B cell (primary cell): ENCODE measurements around the gene TIMM21. TPM values are rescaled to one million over a fixed set of nuclear protein-coding genes. Genes with fewer than 3 reads are reported as not detected.

ENCODE experiments used
- ATAC-seq: fragments of 200-7000 bp; cut with Tn5 transposase; one replicate; pipeline ENCODE4 v1.10.0; 2021; ENCODE audit warnings: low read depth, mild to moderate bottlenecking, moderate number of reproducible peaks, moderate library complexity
- CTCF ChIA-PET: fragments of 350-600 bp; sonication (Branson Sonifier 250); formaldehyde crosslinking; loops from one replicate; lab custom pipeline; 2021; ENCODE audit warnings: antibody characterized with exemption, inconsistent platforms; lab: Charles Lee
- POLR2A ChIA-PET: fragments of 350-600 bp; sonication (Branson Sonifier 250); formaldehyde crosslinking; loops from one replicate; lab custom pipeline; 2021; ENCODE audit warnings: antibody characterized with exemption; lab: Charles Lee
- DNase-seq: peaks from one replicate; pipeline ENCODE4 v3.0.0; 2013
- H2AFZ ChIP-seq: 2 replicates; pipeline ENCODE4 v1.6.1; 2012; ENCODE audit warnings: mild to moderate bottlenecking, low read depth, low read length; ENCODE audit not compliant: insufficient read depth, poor library complexity, severe bottlenecking
- H3K27ac ChIP-seq, 2 donors: 1 replicate in 1 of 2; 2 replicates in 1 of 2; pipeline ENCODE4 v1.5.1; 2012 to 2013; ENCODE audit warnings: low read length in 2 of 2, mild to moderate bottlenecking in 2 of 2, moderate library complexity in 1 of 2
- H3K27me3 ChIP-seq, 4 experiments: fragments of 200-600 bp in 1 of 4; sonication (generic) in 1 of 4; replicated peaks in 1 of 4; 1 replicate in 2 of 4; 2 replicates in 2 of 4; pipeline versions ENCODE4 v1.6.1 to v1.7.0; 2013 to 2016; ENCODE audit warnings: low read length in 3 of 4, mild to moderate bottlenecking in 2 of 4, mixed read lengths in 1 of 4, moderate library complexity in 1 of 4; ENCODE audit not compliant: insufficient read depth in 4 of 4, control insufficient read depth in 3 of 4; ENCODE audit errors: control extremely low read depth in 1 of 4
- H3K36me3 ChIP-seq, 2 experiments: replicated peaks in 1 of 2; 1 replicate in 1 of 2; 2 replicates in 1 of 2; pipeline versions ENCODE4 v1.6.1 to v1.7.1; 2013; ENCODE audit warnings: low read length in 1 of 2; ENCODE audit not compliant: insufficient read depth in 2 of 2, control insufficient read depth in 1 of 2; ENCODE audit errors: control extremely low read depth in 1 of 2, extremely low read depth in 1 of 2
- H3K4me1 ChIP-seq, 2 donors: fragments of 200-600 bp in 1 of 2; sonication (generic) in 1 of 2; 1 replicate in 1 of 2; 2 replicates in 1 of 2; pipeline versions ENCODE4 v1.5.1 to v1.6.1; 2013 to 2017; ENCODE audit warnings: low read length in 2 of 2; ENCODE audit not compliant: control insufficient read depth in 2 of 2, insufficient read depth in 2 of 2
- H3K4me2 ChIP-seq: replicated peaks from 2 replicates; pipeline ENCODE3; 2012; ENCODE audit warnings: mild to moderate bottlenecking, low read depth, low read length; ENCODE audit not compliant: poor library complexity, severe bottlenecking
- H3K4me3 ChIP-seq, 5 experiments: fragments of 200-600 bp in 1 of 5; sonication (generic) in 1 of 5; 1 replicate in 3 of 5; 2 replicates in 2 of 5; pipeline versions ENCODE4 v1.5.1 to v1.7.0; 2011 to 2016; ENCODE audit warnings: low read length in 4 of 5, mild to moderate bottlenecking in 4 of 5, low read depth in 2 of 5, control low read depth in 1 of 5, moderate library complexity in 1 of 5; ENCODE audit not compliant: insufficient read depth in 1 of 5; ENCODE audit errors: control extremely low read depth in 1 of 5, extremely low read depth in 1 of 5
- H3K79me2 ChIP-seq: fragments of 200-600 bp; sonication (generic); one replicate; pipeline ENCODE4 v1.6.0; 2016; ENCODE audit warnings: low read length; ENCODE audit not compliant: control insufficient read depth, insufficient read depth
- H3K9ac ChIP-seq: fragments of 200-600 bp; sonication (generic); 2 replicates; pipeline ENCODE4 v1.6.1; 2017; ENCODE audit warnings: mild to moderate bottlenecking, low read length, moderate library complexity
- H3K9me3 ChIP-seq, 3 donors: one replicate each; pipeline versions ENCODE4 v1.6.1 to v1.7.1; 2013; ENCODE audit warnings: low read length in 2 of 3; ENCODE audit not compliant: control insufficient read depth in 2 of 3, insufficient read depth in 1 of 3; ENCODE audit errors: control extremely low read depth in 1 of 3
- H4K20me1 ChIP-seq: 2 replicates; pipeline ENCODE4 v1.6.0; 2012; ENCODE audit warnings: mild to moderate bottlenecking, low read length; ENCODE audit not compliant: insufficient read depth, control insufficient read depth, poor library complexity, severe bottlenecking
- H3K27ac Mint-ChIP-seq: one replicate; pipeline ENCODE4 v1.8.0; 2021; ENCODE audit warnings: mixed read lengths
- H3K27me3 Mint-ChIP-seq: one replicate; pipeline ENCODE4 v1.8.0; 2021; ENCODE audit warnings: mixed read lengths
- H3K4me1 Mint-ChIP-seq: one replicate; pipeline ENCODE4 v1.8.0; 2021; ENCODE audit warnings: mixed read lengths
- H3K4me3 Mint-ChIP-seq: one replicate; pipeline ENCODE4 v1.8.0; 2021; ENCODE audit warnings: mixed read lengths
- H3K9me3 Mint-ChIP-seq: one replicate; pipeline ENCODE4 v1.8.0; 2022; ENCODE audit warnings: mixed read lengths; ENCODE audit not compliant: insufficient read depth
- EZH2 ChIP-seq: IDR thresholded peaks from 2 replicates; pipeline ENCODE4 v1.6.1; 2012; ENCODE audit warnings: borderline replicate concordance, low read depth, mild to moderate bottlenecking, moderate library complexity, low read length; ENCODE audit not compliant: insufficient read depth, poor library complexity, severe bottlenecking
- WGBS: methylation state at CpG from one replicate; pipeline ENCODE4 v1.1.5; 2013; ENCODE audit warnings: missing lambda C conversion rate; ENCODE audit not compliant: insufficient coverage; 5-methylcytosine and 5-hydroxymethylcytosine counted together
- intact Hi-C: fragments of 100-400 bp; cut with micrococcal nuclease; formaldehyde crosslinking; loops from one replicate; pipeline ENCODE4 v1.10.0; 2022
- polyA plus RNA-seq: library from polyadenylated mRNA; depleted of rRNA; stranded (reverse); fragments of >200 nt; gene quantifications from 2 replicates; pipeline ENCODE4 v1.2.3, GENCODE V29; 2012
- total RNA-seq, 2 donors: library from RNA; stranded (reverse); fragments of 120-200 nt in 1 of 2; gene quantifications; 1 replicate in 1 of 2; 2 replicates in 1 of 2; pipeline versions ENCODE4 v1.2.3 to v1.2.4, GENCODE V29; 2013 to 2022
- TF ChIP-seq, protein P1 (sequence below): fragments of 200-600 bp; IDR thresholded peaks from one replicate; pipeline ENCODE4 v1.8.0; 2022; ENCODE audit warnings: antibody characterized with exemption, mild to moderate bottlenecking

The TIMM21 gene
- total and polyA plus RNA-seq, 2 donors (not counting 1 experiment from before 2014, with no cell fraction given): 22.9 to 25.0 TPM

DNA sequence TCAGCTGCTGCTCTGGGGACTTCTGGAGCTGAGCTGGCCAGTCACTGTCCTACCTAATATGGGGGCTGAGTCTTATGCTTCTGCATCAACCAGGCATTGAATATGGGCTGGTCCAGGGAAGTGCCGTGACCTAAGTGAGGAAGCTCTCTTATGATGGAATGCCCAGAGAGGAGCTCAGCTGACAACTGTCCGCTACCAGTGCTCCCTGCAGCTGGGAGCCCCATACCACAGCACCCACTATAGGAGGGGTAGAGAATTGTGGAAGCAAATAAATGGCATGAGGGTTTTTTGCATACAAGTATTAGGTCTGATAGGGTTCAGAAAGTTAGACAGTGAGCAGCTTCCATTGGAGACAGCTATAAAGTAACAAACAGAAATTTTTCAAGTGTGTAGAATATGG is 4.5 kb downstream of the TIMM21 start:
- Mint-ChIP-seq H3K27ac (no peak overlapping the region), H3K4me3 (no peak overlapping the region), H3K4me1 (peaks cover 28% of the 10 kb centered on the region), H3K9me3 (no peaks in the 10 kb centered on the region), H3K27me3 (no peaks in the 10 kb centered on the region)
- ChIA-PET CTCF (interaction anchor here (1.1 kb wide), 1 partner anchor 43 kb away, joined by 3 read pairs; no protein-coding TSS in a partner anchor), POLR2A (no interaction called here)
- Histone ChIP-seq H3K4me3 (no peak overlapping the region), H2AFZ (no peak overlapping the region), H3K27ac (no peak overlapping the region), H3K79me2 (peaks cover 52% of the 10 kb centered on the region), H3K9ac (no peak overlapping the region), H3K36me3 (peaks cover 0 to 50% of the 10 kb centered on the region in 2 experiments), H4K20me1 (peaks cover 44% of the 10 kb centered on the region), H3K4me1 (peaks cover 10 to 16% of the 10 kb centered on the region in 2 donors), H3K4me2 (no peak overlapping the region), H3K9me3 (no peaks in the 10 kb centered on the region), H3K27me3 (no peaks in the 10 kb centered on the region)
- no peak for DNase-seq
- intact Hi-C loops: no loop called here
- WGBS: 90% methylated on average over 1 of the region's 2 CpGs
- TF ChIP-seq, protein P1, sequence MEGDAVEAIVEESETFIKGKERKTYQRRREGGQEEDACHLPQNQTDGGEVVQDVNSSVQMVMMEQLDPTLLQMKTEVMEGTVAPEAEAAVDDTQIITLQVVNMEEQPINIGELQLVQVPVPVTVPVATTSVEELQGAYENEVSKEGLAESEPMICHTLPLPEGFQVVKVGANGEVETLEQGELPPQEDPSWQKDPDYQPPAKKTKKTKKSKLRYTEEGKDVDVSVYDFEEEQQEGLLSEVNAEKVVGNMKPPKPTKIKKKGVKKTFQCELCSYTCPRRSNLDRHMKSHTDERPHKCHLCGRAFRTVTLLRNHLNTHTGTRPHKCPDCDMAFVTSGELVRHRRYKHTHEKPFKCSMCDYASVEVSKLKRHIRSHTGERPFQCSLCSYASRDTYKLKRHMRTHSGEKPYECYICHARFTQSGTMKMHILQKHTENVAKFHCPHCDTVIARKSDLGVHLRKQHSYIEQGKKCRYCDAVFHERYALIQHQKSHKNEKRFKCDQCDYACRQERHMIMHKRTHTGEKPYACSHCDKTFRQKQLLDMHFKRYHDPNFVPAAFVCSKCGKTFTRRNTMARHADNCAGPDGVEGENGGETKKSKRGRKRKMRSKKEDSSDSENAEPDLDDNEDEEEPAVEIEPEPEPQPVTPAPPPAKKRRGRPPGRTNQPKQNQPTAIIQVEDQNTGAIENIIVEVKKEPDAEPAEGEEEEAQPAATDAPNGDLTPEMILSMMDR: no peak
- no peak for TF ChIP-seq EZH2
- no peak for ATAC-seq

DNA sequence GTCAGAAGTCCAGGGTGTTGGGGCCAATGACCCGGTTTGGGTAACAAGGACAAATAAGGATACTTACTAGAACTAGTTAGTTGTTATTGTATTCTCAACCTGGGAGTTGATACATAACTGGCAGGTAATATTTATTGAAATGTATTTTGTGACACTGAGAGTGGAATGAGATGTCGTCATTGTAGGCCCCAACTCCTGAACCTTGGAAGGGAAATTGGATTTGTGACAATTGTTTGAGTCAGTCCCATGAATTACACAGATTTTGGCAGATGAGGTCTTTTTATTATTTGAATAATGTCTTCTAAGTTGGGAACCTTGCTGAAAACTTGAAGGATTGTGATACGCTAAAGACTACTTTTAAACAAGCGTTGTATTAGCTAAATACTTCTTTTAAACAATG is 5.1 kb downstream of the TIMM21 start:
- Histone ChIP-seq H3K4me1 (peaks cover 10 to 16% of the 10 kb centered on the region in 2 donors), H4K20me1 (peaks cover 44% of the 10 kb centered on the region), H3K4me3 (no peak overlapping the region), H3K27me3 (no peaks in the 10 kb centered on the region), H3K36me3 (peaks cover 0 to 55% of the 10 kb centered on the region in 2 experiments), H3K4me2 (no peak overlapping the region), H3K27ac (no peak overlapping the region), H2AFZ (no peak overlapping the region), H3K9me3 (no peaks in the 10 kb centered on the region), H3K9ac (no peak overlapping the region), H3K79me2 (peaks cover 52% of the 10 kb centered on the region)
- ChIA-PET POLR2A (no interaction called here), CTCF (interaction anchor here (0.7 kb wide), 1 partner anchor 693 kb away, joined by 3 read pairs; no protein-coding TSS in a partner anchor)
- no peaks in the 10 kb centered on the region for H3K27me3 Mint-ChIP-seq
- ATAC-seq (no peak), DNase-seq (no peak)
- WGBS: 94% methylated on average over 2 of the region's 4 CpGs
- H3K27ac Mint-ChIP-seq: no peak overlapping the region
- no peak for TF ChIP-seq EZH2
- TF ChIP-seq, protein P1: no peak
- intact Hi-C loops: no loop called here
- peaks cover 26% of the 10 kb centered on the region for H3K4me1 Mint-ChIP-seq
- no peak overlapping the region for H3K4me3 Mint-ChIP-seq
- H3K9me3 Mint-ChIP-seq: no peaks in the 10 kb centered on the region
